Stimulated activated naive B cell treated with anti-CD40 and anti-IgM and Interleukin-4, amounts not matched to agents 10 μg/mL and 1 μg/mL and 100 μg/mL, for 72 hours (primary cell): ENCODE data around the gene BEGAIN.

Source experiments
- ATAC-seq, 2 donors: fragments of 150-1000 bp; cut with Tn5 transposase; replicated peaks; 2 replicates each; pipeline ENCODE4 v1.10.0; 2021; ENCODE audit warnings: moderate library complexity in 1 of 2
- DNase-seq: peaks from one replicate; pipeline ENCODE4 v3.0.0; 2021
- H3K27ac Mint-ChIP-seq: one replicate; pipeline ENCODE4 v1.8.0; 2022; ENCODE audit warnings: mild to moderate bottlenecking, mixed read lengths
- H3K27me3 Mint-ChIP-seq, 2 donors: one replicate each; pipeline ENCODE4 v1.8.0; 2022; ENCODE audit warnings: mixed read lengths in 2 of 2
- H3K36me3 Mint-ChIP-seq, 2 donors: one replicate each; pipeline ENCODE4 v1.8.0; 2022; ENCODE audit warnings: mixed read lengths in 2 of 2, mild to moderate bottlenecking in 1 of 2
- H3K4me1 Mint-ChIP-seq, 2 donors: one replicate each; pipeline ENCODE4 v1.8.0; 2022; ENCODE audit warnings: mixed read lengths in 2 of 2, mild to moderate bottlenecking in 1 of 2
- H3K4me3 Mint-ChIP-seq, 2 donors: one replicate each; pipeline ENCODE4 v1.8.0; 2022; ENCODE audit warnings: mild to moderate bottlenecking in 2 of 2, mixed read lengths in 2 of 2, moderate library complexity in 1 of 2
- H3K9me3 Mint-ChIP-seq, 2 donors: one replicate each; pipeline ENCODE4 v1.8.0; 2022; ENCODE audit warnings: mixed read lengths in 2 of 2, mild to moderate bottlenecking in 1 of 2

Gene BEGAIN

DNA sequence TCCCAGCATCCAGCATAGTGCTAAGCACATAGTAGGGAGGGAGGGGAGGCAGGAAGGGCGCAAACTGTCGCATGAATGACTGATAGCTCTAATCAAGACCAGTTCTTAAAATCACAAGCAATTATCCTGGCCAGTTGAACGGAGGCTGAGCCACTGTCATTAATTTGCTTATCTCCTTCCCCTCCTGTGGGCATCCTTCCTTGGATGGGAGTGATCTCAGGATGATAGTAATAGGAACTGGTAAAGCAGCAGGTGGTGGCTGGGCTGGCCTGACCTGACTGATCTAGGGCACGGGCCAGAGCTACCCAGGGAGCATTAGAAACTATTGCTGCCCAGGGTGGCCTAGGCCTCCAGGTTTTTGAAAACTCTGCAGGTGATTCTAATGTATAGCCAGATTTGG is 97.0 kb downstream of the BEGAIN start:
- Mint-ChIP-seq H3K9me3 (peaks cover 0 to under 1% of the 10 kb centered on the region in 2 donors), H3K4me3 (no peak overlapping the region), H3K4me1 (peaks cover 12 to 14% of the 10 kb centered on the region in 2 donors), H3K36me3 (peaks cover 16 to 22% of the 10 kb centered on the region in 2 donors), H3K27ac (no peak overlapping the region), H3K27me3 (no peaks in the 10 kb centered on the region)
- ATAC-seq = no peak
- DNase-seq = no peak

DNA sequence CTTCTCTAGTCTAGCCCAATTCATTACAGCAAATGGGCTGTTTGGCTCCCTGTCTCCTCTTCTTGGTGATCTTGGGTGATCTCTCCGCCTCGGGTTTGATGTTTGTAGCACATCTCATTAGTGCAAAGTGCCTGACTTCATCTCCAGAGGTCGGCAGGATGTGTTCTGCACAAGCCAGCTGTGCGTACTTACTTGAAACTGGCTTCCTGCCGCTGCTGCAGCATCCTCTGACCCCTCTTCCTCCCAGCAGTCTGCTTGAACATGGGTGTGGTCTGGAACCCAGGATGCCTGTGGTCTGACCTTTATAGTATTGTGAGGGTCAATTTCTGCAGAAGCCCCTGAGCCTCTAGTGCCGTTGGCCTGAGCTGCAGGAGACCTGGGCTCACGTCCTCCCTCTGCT is 99.2 kb downstream of the BEGAIN start:
- DNase-seq = no peak
- Mint-ChIP-seq H3K4me3 (no peak overlapping the region), H3K27me3 (no peaks in the 10 kb centered on the region), H3K36me3 (peaks cover 14 to 30% of the 10 kb centered on the region in 2 donors), H3K27ac (no peak overlapping the region), H3K9me3 (peaks cover 0 to 4% of the 10 kb centered on the region in 2 donors), H3K4me1 (peaks cover 13 to 16% of the 10 kb centered on the region in 2 donors)
- ATAC-seq = no peak

DNA sequence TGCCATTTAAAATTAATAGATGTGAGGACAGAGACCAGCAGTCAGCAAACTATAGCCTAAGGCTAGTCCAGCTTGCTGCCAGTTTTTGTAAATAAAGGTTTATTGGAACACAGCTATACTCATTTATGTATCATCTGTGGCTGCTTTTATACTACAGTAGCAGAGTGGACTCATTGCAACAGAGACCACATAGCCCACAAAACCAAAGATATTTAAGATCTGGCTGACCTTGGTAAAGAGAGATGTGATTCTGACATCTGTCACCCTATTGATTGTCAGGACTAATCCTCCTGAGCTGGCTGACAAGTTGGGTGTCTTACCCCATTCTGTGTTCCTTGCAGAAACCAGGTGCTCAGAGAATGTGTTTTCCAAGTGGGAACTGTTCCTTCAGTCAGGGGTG is 99.9 kb downstream of the BEGAIN start:
- Mint-ChIP-seq H3K36me3 (peaks cover 14 to 29% of the 10 kb centered on the region in 2 donors), H3K4me3 (no peak overlapping the region), H3K9me3 (peaks cover 0 to 4% of the 10 kb centered on the region in 2 donors), H3K27me3 (no peaks in the 10 kb centered on the region), H3K27ac (no peak overlapping the region), H3K4me1 (peaks cover 18 to 22% of the 10 kb centered on the region in 2 donors)
- ATAC-seq (no peak), DNase-seq (no peak)
